ENCODE data around the gene MRPL54.

Gene MRPL54

GRCh38 chr19:3770136-3770999, 7.9 kb downstream of the MRPL54 start:
- no peak for DNase-seq

- no peak for DNase-seq
These were observed 8.8 kb downstream of the MRPL54 start for GRCh38 chr19:3771000-3771905.

DNA sequence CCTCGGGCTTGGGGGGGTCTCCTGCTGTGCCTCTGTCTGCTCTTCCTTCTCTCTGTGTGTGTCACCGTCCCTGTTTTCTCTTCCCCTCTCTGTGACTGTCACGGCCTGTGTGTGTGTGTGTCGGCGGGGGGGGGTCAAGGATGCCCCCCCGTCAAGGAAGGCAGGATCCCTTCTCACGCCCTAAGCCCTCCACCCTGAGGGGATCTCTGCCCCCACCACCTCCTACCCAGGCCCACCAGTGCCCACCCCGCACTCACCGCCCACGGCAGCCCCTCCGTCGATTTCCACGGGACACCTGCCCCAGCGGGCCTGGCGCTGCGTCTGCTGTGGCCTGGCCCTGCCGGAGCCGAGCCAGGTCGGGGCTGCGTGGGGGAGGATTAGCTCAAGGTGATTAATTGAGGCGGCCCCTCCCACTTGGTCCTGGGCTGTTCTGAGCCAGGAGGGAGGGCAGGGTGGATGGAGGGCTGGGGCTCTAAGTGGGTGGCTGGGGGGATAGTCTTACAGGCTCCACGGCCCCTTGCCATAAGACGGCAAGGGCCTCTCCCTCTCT, 9.5 kb downstream of the MRPL54 start, which contains the start of gene RAX2:
RAX2 (minus strand) TSS at position 323 of the 550 bp plus-strand sequence. CDS start 486 bp downstream, outside the sequence.
- no peak for DNase-seq

- DNase-seq, result no peak
These were observed 11.5 kb downstream of the MRPL54 start for GRCh38 chr19:3773814-3774515.

GRCh38 chr19:3774621-3775373, 12.3 kb downstream of the MRPL54 start:
- DNase-seq, result no peak

DNA sequence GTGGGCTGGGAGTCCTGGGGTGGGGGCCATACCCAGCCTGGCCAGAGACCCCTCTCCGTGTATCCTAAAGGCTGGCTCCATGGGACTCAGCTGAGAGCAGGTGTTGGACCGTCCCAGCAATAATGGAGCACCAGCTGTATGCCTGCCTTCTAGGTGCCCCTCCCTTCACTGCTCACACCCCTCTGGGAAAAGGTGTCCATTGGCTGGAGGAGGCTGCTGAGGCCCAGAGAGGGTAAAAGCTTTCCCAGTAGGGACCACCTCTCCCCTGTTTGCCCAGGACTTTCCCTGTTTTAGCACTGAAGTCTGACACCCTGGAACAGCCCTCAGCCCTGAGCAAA, 12.9 kb downstream of the MRPL54 start:
- no peak for DNase-seq

DNA sequence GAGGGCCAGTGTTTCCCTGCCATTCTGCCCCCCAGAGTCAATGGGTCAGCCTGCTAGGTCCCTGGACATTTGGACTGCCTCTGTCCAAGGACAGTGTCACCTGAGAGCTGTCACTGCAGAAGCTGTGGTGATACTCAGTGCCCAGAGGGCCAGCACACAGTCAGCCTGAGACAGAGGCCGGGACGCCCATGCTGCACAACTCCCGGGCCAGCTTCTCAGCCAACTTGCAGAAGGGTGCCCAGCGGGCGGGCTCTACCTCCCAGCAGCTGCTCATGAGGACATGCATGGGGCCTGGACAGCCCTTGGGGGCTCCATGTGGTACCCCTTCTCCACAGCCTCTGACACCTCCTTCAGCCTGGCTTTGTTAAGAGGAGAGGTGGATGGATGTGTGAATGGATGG, 13.3 kb downstream of the MRPL54 start:
- DNase-seq, result no peak

GRCh38 chr19:3776479-3777040, 14.1 kb downstream of the MRPL54 start:
- DNase-seq, result no peak

DNA sequence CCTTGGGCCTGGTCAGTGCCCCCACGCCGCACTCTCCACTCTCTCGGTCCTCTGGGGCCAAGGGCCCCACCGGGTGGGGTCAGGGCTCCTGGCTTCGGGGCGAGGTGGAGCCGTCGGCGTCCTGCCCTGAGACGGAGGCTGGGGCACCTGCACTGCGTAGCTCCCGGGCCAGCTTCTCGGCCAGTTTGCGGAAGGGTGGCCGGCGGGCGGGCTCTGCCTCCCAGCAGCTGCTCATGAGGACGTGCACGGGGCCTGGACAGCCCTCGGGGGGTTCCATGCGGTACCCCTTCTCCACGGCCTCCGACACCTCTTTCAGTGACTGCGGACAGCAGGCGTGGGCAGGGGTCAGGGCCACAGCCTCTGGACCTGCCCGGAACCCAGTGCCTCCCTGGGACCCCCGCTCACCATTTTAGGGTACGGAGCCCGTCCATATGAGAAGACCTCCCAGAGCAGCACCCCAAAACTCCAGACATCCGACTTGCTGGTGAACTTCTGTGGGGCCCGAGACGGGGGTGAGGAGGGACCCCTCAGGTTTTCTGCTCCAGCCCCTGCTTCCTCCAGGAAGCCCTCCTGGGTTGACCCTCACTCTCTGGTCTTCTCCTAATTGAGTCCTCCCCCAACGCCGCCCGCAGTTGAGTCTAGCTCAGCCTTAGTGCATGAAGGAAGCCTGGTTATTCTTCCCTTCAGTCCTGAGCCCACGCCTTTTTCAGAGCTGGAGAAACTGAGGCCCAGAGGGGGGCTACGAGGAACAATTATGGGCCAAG, 15.8 kb downstream of the MRPL54 start:
- DNase-seq, result no peak

GRCh38 chr19:3778899-3779723, 16.6 kb downstream of the MRPL54 start:
- no peak for DNase-seq

- no peak for DNase-seq
These were observed 18.4 kb downstream of the MRPL54 start for GRCh38 chr19:3780786-3781304.

GRCh38 chr19:3781603-3782002, 19.1 kb downstream of the MRPL54 start:
- no peak for DNase-seq

DNA sequence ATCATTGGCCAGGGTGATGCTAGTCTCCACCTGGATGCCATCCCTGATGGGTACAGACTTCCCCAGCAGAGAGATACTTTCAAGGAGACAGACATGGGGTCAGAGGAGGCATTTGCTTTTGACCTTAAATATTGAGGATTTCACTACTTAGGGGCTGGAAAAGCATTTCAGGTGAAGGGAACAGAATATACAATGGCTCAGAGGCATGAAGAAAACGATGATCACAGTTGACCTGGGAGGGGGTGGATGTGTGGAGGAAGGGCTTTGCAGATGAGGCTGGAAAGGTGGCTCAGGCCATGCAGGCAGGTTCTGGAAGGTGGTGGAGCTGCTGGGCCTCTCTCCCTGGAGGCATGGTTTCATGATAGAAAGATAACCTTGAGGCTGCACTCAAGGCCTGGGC, 19.8 kb downstream of the MRPL54 start:
- DNase-seq, result no peak

GRCh38 chr19:3782903-3783302, 20.4 kb downstream of the MRPL54 start:
- DNase-seq, result no peak

- DNase-seq, result peak; percentile 46
These were observed 21.4 kb downstream of the MRPL54 start for GRCh38 chr19:3783660-3784584.

GRCh38 chr19:3784607-3785450, 22.3 kb downstream of the MRPL54 start:
- DNase-seq, result no peak

DNA sequence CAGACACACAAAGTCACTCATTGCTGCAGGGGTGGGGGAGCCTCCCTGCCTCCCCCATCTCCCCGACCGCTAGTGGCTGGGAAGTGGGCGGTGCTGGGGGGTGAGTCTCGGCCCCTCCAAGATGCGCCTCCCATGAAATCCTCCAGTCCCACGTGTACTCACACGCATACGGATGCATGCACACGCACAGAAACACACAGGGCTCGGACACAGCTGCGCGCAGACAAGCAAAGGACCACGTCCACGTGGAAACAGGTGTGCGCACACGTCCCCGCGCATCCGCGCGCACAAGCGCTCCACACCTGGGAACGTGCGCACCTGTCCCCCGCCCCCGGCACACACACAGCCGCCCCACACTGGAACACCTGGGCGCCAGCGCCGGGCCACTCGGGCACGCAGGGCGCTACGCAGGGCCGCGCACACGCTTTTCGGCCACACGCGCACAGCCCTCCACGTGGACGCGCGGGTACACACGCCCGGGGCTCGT, 23.0 kb downstream of the MRPL54 start:
- DNase-seq, result peak; percentile 11
